Keratinocyte (primary cell): Measurements from ENCODE around the gene APOBEC3F. TPM values are rescaled to one million over a fixed set of nuclear protein-coding genes. Genes with fewer than 3 reads are reported as not detected.
A peak's percentile ranks its signal among the peaks of the same experiment; 100 is the strongest.
"Not testable (repeated sequence)": the region's sequence is repeated elsewhere in the genome, so short reads cannot be mapped to it uniquely, and the experiment has no call there.

Experiments used
- DNase-seq: peaks from one replicate; pipeline ENCODE4 v3.0.0-alpha.2; 2011; ENCODE audit warnings: low read depth, missing footprints, low spot score
- FAIRE-seq: peaks from 2 replicates; lab custom pipeline; 2011; peaks lifted over from hg19 to GRCh38; lab: Jason Lieb, UNC
- H2AFZ ChIP-seq: 2 replicates; pipeline ENCODE4 v1.6.0; 2012; ENCODE audit warnings: low read length, control low read depth, inconsistent platforms; ENCODE audit not compliant: control insufficient read depth
- H3K27ac ChIP-seq: 2 replicates; pipeline ENCODE4 v1.5.1; 2011; ENCODE audit warnings: low read length; ENCODE audit not compliant: control insufficient read depth, insufficient read depth
- H3K27me3 ChIP-seq: 3 replicates; pipeline ENCODE4 v1.6.0; 2011; ENCODE audit warnings: low read length; ENCODE audit not compliant: control insufficient read depth, insufficient read depth; ENCODE audit errors: extremely low read depth
- H3K36me3 ChIP-seq, 2 experiments: 2 replicates in 1 of 2; 3 replicates in 1 of 2; pipeline ENCODE4 v1.5.1; 2011; ENCODE audit warnings: low read length in 2 of 2, mild to moderate bottlenecking in 1 of 2; ENCODE audit not compliant: control insufficient read depth in 2 of 2, insufficient read depth in 2 of 2; ENCODE audit errors: extremely low read depth in 1 of 2
- H3K4me1 ChIP-seq: 3 replicates; pipeline ENCODE4 v1.5.1; 2011; ENCODE audit warnings: low read length; ENCODE audit not compliant: control insufficient read depth, insufficient read depth; ENCODE audit errors: extremely low read depth
- H3K4me2 ChIP-seq: 3 replicates; pipeline ENCODE4 v1.6.0; 2011; ENCODE audit warnings: low read depth, low read length; ENCODE audit not compliant: control insufficient read depth, insufficient read depth; ENCODE audit errors: extremely low read depth
- H3K4me3 ChIP-seq, 3 experiments: fragments of 200-600 bp in 1 of 3; sonication (generic) in 1 of 3; 2 replicates in 2 of 3; 3 replicates in 1 of 3; pipeline ENCODE4 v1.5.1; 2011 to 2016; ENCODE audit warnings: low read length in 3 of 3, mild to moderate bottlenecking in 3 of 3, control low read depth in 2 of 3, inconsistent platforms in 1 of 3, low read depth in 1 of 3, mixed read lengths in 1 of 3, mixed run types in 1 of 3, moderate library complexity in 1 of 3; ENCODE audit not compliant: control insufficient read depth in 2 of 3, insufficient read depth in 2 of 3; ENCODE audit errors: extremely low read depth in 1 of 3
- H3K79me2 ChIP-seq: 2 replicates; pipeline ENCODE4 v1.6.0; 2012; ENCODE audit warnings: low read length; ENCODE audit not compliant: control insufficient read depth, insufficient read depth
- H3K9ac ChIP-seq: 3 replicates; pipeline ENCODE4 v1.6.0; 2011; ENCODE audit warnings: low read length; ENCODE audit not compliant: control insufficient read depth, insufficient read depth; ENCODE audit errors: extremely low read depth
- H3K9me1 ChIP-seq: 3 replicates; pipeline ENCODE4 v1.6.0; 2011; ENCODE audit warnings: low read length; ENCODE audit not compliant: control insufficient read depth, insufficient read depth; ENCODE audit errors: extremely low read depth
- H3K9me3 ChIP-seq: 2 replicates; pipeline ENCODE4 v1.5.1; 2012; ENCODE audit warnings: low read depth, low read length; ENCODE audit not compliant: control insufficient read depth
- H4K20me1 ChIP-seq: 3 replicates; pipeline ENCODE4 v1.6.0; 2011; ENCODE audit warnings: low read length; ENCODE audit not compliant: control insufficient read depth, insufficient read depth; ENCODE audit errors: extremely low read depth
- EZH2 ChIP-seq: IDR thresholded peaks from one replicate; pipeline ENCODE4 v1.6.1; 2012; ENCODE audit warnings: inconsistent platforms, mild to moderate bottlenecking, low read length, moderate library complexity
- dilution Hi-C: fragments of 300-500 bp; cut with MboI; formaldehyde crosslinking; loops from one replicate; pipeline ENCODE4 v1.7.0; 2020; ENCODE audit warnings: low sequenced_read_pairs; ENCODE audit not compliant: extremely low pct_ligation_motif_present
- polyA plus RNA-seq, 5 experiments: library from polyadenylated mRNA; depleted of rRNA in 3 of 5; stranded (reverse) in 3 of 5; stranded (forward) in 1 of 5; unstranded in 1 of 5; fragments of >200 nt; gene quantifications; 1 replicate in 1 of 5; 2 replicates in 3 of 5; 3 replicates in 1 of 5; pipeline versions ENCODE4 v1.2.1 to v1.2.3, GENCODE V29; 2011 to 2012; ENCODE audit warnings: missing spikeins in 2 of 5, low read depth in 1 of 5, low replicate concordance in 1 of 5
- TF ChIP-seq, protein P1 (sequence below), 3 experiments: IDR thresholded peaks in 1 of 3; conservative IDR thresholded peaks in 1 of 3; optimal IDR thresholded peaks in 1 of 3; 2 replicates in 2 of 3; 3 replicates in 1 of 3; pipeline versions ENCODE3 to v1.5.1; 2011; ENCODE audit warnings: low read length in 3 of 3, mild to moderate bottlenecking in 3 of 3, moderate library complexity in 2 of 3, control low read depth in 1 of 3, inconsistent platforms in 1 of 3; ENCODE audit not compliant: insufficient read depth in 2 of 3; ENCODE audit errors: extremely low read depth in 1 of 3

APOBEC3F gene
- polyA plus RNA-seq, 1 donor (not counting 4 experiments of a cell fraction or from before 2014, with no cell fraction given), result 7.9 TPM

DNA sequence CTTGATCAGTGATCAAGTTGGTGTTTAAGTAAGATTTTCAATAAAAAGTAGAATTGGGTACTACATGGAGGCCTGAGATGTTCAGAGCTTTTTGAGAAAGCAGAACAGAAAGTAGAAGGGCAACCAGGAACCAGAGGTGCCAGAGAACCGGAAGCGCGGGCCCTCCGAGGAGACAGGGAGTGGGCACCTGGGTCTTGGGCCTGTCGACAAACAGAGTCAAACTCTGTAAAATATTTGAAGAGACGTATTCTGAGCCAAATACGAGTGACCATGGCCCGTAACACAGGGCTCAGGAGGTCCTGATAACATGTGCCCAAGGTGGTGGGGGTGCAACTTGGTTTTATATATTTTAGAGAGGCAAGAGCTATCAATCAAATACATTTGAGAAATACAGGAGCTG is 23.2 kb downstream of the APOBEC3F start:
- H3K79me2 ChIP-seq, H3K9me3 ChIP-seq, dilution Hi-C loops, H3K27ac ChIP-seq, FAIRE-seq, H3K4me3 ChIP-seq, DNase-seq, H2AFZ ChIP-seq, H3K9ac ChIP-seq, H4K20me1 ChIP-seq, H3K9me1 ChIP-seq, H3K36me3 ChIP-seq, H3K27me3 ChIP-seq, H3K4me2 ChIP-seq: not testable (repeated sequence)
- peaks cover 32% of the 10 kb centered on the region for H3K4me1 ChIP-seq

DNA sequence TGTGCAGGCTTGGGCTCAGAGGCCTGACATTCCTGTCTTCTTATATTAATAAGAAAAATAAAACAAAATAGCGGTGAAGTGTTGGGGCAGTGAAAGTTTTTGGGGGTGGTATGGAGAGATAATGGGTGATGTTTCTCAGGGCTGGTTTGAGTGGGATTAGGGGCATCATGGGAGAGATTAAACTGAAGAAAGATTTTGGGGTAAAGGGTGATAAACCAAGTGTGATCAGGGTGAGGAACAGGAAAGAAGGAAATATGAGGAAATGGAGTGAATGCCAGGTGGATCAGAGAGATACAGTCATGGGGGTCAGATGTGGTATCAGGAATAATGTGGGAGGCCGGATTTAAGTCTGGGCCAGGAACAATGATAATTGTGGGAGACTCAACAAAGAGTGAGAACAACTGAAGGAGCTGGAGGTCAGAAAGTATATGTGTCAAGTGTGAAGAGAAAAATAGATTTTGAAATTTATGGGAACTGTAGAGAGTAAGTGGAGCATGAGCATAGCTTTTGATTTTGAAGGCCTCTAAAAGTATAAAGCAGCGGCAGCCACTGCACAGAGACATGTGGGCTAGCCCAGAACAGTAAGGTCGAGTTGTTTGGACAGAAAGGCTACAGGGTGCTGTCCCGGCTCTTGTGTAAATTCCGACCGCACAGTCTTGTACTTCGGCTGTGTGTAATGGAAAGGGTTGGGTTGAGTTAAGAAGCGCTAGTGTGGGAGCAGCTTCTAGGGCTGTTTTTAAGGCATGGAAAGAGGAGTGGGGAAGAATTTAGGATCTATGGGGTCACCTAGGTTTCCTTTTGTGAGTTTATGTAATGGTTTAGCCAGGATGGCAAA is 26.0 kb downstream of the APOBEC3F start:
- H3K4me3 ChIP-seq, H3K79me2 ChIP-seq, H3K27me3 ChIP-seq, dilution Hi-C loops, H3K9me3 ChIP-seq, DNase-seq, H3K36me3 ChIP-seq, H4K20me1 ChIP-seq, H2AFZ ChIP-seq, H3K9ac ChIP-seq, H3K9me1 ChIP-seq: not testable (repeated sequence)
- Histone ChIP-seq H3K4me2 (peak overlapping the region; percentile 64), H3K4me1 (peaks cover 32% of the 10 kb centered on the region), H3K27ac (peak overlapping the region; percentile 48)
- peak; percentile 34 for FAIRE-seq

DNA sequence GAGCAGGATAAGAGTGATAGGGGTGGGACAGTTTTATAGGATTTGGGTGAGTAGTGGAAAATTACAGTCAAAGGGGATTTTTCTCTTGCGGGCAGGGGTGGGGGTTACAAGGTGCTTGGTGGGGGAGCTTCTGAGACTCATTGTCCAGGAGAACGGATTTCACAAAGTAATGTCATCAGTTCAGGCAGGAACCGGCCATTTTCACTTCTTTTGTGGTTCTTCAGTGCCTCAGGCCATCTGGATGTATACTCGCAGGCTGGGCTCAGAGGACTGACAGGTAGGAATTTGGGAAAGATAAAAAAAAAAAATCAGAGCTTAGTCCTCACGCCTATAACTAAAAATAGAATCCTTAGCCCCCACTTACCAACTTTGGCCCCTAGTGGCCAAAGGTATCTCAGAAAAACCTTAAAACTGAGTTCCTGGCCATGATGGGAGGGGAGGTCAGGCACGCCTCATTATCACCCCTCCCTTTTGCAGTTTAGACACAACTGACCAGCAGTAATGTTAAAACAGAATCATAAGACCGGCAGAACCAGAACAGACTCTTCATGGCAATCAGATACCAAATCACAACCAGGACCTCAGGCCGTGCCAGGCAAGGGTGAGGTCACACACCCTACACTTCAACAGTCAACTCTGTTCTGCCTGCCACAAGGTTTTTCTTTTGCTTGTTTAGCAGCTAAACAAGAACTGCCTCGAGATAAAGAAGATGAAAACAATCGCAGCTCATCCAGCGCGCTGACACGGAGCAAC is 27.5 kb downstream of the APOBEC3F start:
- dilution Hi-C loops, result no loop called here
- Histone ChIP-seq H2AFZ (peak overlapping the region; percentile 62), H4K20me1 (no peaks in the 10 kb centered on the region), H3K4me2 (no peak overlapping the region), H3K4me1 (peaks cover 32% of the 10 kb centered on the region), H3K27ac (no peak overlapping the region), H3K36me3 (no peaks in the 10 kb centered on the region), H3K79me2 (no peaks in the 10 kb centered on the region), H3K27me3 (no peaks in the 10 kb centered on the region), H3K9me1 (no peaks in the 10 kb centered on the region), H3K9me3 (no peaks in the 10 kb centered on the region), H3K9ac (no peak overlapping the region), H3K4me3 (no peak overlapping the region)
- DNase-seq (no peak), FAIRE-seq (no peak)
- TF ChIP-seq, protein P1, sequence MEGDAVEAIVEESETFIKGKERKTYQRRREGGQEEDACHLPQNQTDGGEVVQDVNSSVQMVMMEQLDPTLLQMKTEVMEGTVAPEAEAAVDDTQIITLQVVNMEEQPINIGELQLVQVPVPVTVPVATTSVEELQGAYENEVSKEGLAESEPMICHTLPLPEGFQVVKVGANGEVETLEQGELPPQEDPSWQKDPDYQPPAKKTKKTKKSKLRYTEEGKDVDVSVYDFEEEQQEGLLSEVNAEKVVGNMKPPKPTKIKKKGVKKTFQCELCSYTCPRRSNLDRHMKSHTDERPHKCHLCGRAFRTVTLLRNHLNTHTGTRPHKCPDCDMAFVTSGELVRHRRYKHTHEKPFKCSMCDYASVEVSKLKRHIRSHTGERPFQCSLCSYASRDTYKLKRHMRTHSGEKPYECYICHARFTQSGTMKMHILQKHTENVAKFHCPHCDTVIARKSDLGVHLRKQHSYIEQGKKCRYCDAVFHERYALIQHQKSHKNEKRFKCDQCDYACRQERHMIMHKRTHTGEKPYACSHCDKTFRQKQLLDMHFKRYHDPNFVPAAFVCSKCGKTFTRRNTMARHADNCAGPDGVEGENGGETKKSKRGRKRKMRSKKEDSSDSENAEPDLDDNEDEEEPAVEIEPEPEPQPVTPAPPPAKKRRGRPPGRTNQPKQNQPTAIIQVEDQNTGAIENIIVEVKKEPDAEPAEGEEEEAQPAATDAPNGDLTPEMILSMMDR (optimal IDR thresholded peaks at IDR 0.05 in 1 of 3, IDR thresholded peaks at IDR 0.05 in 1 of 3, conservative IDR thresholded peaks at IDR 0.05 in 1 of 3; ENCODE audit: extremely low read depth in 1 of 3, insufficient read depth in 2 of 3, low read length in 3 of 3), result peak in 1 of 3 experiments; percentile 9
- TF ChIP-seq EZH2, result no peak
